HEK293 (cell line): Measurements from ENCODE around the gene SRL.

Experiments used
- FEZF1 ChIP-seq: fragments of 450-650 bp; formaldehyde crosslinking; IDR thresholded peaks from 2 replicates; pipeline ENCODE4 v1.5.1; 2016; ENCODE audit warnings: missing biosample characterization, missing genetic modification characterization
- GLIS1 ChIP-seq: fragments of 450-650 bp; formaldehyde crosslinking; IDR thresholded peaks from 2 replicates; pipeline ENCODE4 v1.5.1; 2016; ENCODE audit warnings: missing biosample characterization, missing genetic modification characterization
- RBAK ChIP-seq: fragments of 450-650 bp; formaldehyde crosslinking; IDR thresholded peaks from 2 replicates; pipeline ENCODE4 v1.5.1; 2016; ENCODE audit warnings: missing biosample characterization, missing genetic modification characterization
- SP7 ChIP-seq: fragments of 450-650 bp; formaldehyde crosslinking; IDR thresholded peaks from 2 replicates; pipeline ENCODE4 v1.5.1; 2016; ENCODE audit warnings: missing biosample characterization, missing genetic modification characterization
- YY1 ChIP-seq: fragments of 450-650 bp; formaldehyde crosslinking; IDR thresholded peaks from 2 replicates; pipeline ENCODE4 v1.5.1; 2018; ENCODE audit warnings: missing biosample characterization, missing genetic modification characterization
- ZBTB8A ChIP-seq: fragments of 450-650 bp; formaldehyde crosslinking; IDR thresholded peaks from 2 replicates; pipeline ENCODE4 v1.5.1; 2016; ENCODE audit warnings: missing biosample characterization, missing genetic modification characterization
- ZFP37 ChIP-seq: fragments of 450-650 bp; formaldehyde crosslinking; IDR thresholded peaks from 2 replicates; pipeline ENCODE4 v1.5.1; 2016; ENCODE audit warnings: missing biosample characterization, missing genetic modification characterization
- ZNF121 ChIP-seq: fragments of 450-650 bp; formaldehyde crosslinking; IDR thresholded peaks from 2 replicates; pipeline ENCODE4 v1.5.1; 2016; ENCODE audit warnings: missing biosample characterization, missing genetic modification characterization
- ZNF157 ChIP-seq: fragments of 450-650 bp; formaldehyde crosslinking; IDR thresholded peaks from 2 replicates; pipeline ENCODE4 v1.5.1; 2016; ENCODE audit warnings: missing biosample characterization, missing genetic modification characterization
- ZNF16 ChIP-seq: fragments of 450-650 bp; formaldehyde crosslinking; IDR thresholded peaks from 2 replicates; pipeline ENCODE4 v1.5.1; 2016; ENCODE audit warnings: low read depth, missing biosample characterization, missing genetic modification characterization
- ZNF19 ChIP-seq: fragments of 450-650 bp; formaldehyde crosslinking; IDR thresholded peaks from 2 replicates; pipeline ENCODE4; 2016; ENCODE audit warnings: missing biosample characterization, missing genetic modification characterization, low read depth
- ZNF239 ChIP-seq: fragments of 450-650 bp; formaldehyde crosslinking; IDR thresholded peaks from 2 replicates; pipeline ENCODE4 v1.5.1; 2016; ENCODE audit warnings: missing biosample characterization, missing genetic modification characterization
- ZNF302 ChIP-seq: fragments of 450-650 bp; formaldehyde crosslinking; IDR thresholded peaks from 2 replicates; pipeline ENCODE4 v1.5.1; 2016; ENCODE audit warnings: missing biosample characterization, missing genetic modification characterization, low read depth
- ZNF391 ChIP-seq: fragments of 450-650 bp; formaldehyde crosslinking; IDR thresholded peaks from 2 replicates; pipeline ENCODE4 v1.5.1; 2016; ENCODE audit warnings: low read depth, missing biosample characterization, missing genetic modification characterization, borderline replicate concordance
- ZNF501 ChIP-seq: fragments of 450-650 bp; formaldehyde crosslinking; IDR thresholded peaks from 2 replicates; pipeline ENCODE4 v1.5.1; 2016; ENCODE audit warnings: missing biosample characterization, missing genetic modification characterization
- ZNF530 ChIP-seq: fragments of 450-650 bp; formaldehyde crosslinking; IDR thresholded peaks from 2 replicates; pipeline ENCODE4 v1.5.1; 2016; ENCODE audit warnings: low read depth, missing biosample characterization, missing genetic modification characterization
- ZNF548 ChIP-seq: fragments of 450-650 bp; formaldehyde crosslinking; IDR thresholded peaks from 2 replicates; pipeline ENCODE4 v1.5.1; 2016; ENCODE audit warnings: missing biosample characterization, missing genetic modification characterization
- ZNF549 ChIP-seq: fragments of 450-650 bp; IDR thresholded peaks from 2 replicates; pipeline ENCODE4 v1.5.1; 2018; ENCODE audit warnings: missing biosample characterization, missing genetic modification characterization, mild to moderate bottlenecking, inconsistent platforms, moderate library complexity
- ZNF571 ChIP-seq: fragments of 450-650 bp; formaldehyde crosslinking; IDR thresholded peaks from 2 replicates; pipeline ENCODE4 v1.5.0; 2017; ENCODE audit warnings: missing biosample characterization, missing genetic modification characterization
- ZNF610 ChIP-seq: fragments of 450-650 bp; formaldehyde crosslinking; IDR thresholded peaks from 2 replicates; pipeline ENCODE4 v1.5.1; 2016; ENCODE audit warnings: missing biosample characterization, missing genetic modification characterization, borderline replicate concordance
- ZNF629 ChIP-seq: fragments of 450-650 bp; formaldehyde crosslinking; IDR thresholded peaks from 2 replicates; pipeline ENCODE4 v1.5.1; 2017; ENCODE audit warnings: missing biosample characterization, missing genetic modification characterization
- ZNF658 ChIP-seq: fragments of 450-650 bp; formaldehyde crosslinking; IDR thresholded peaks from 2 replicates; pipeline ENCODE4; 2016; ENCODE audit warnings: missing biosample characterization, missing genetic modification characterization
- ZNF660 ChIP-seq: fragments of 450-650 bp; IDR thresholded peaks from 2 replicates; pipeline ENCODE4 v1.5.1; 2018; ENCODE audit warnings: missing biosample characterization, mild to moderate bottlenecking, missing genetic modification characterization
- ZSCAN30 ChIP-seq: fragments of 450-650 bp; IDR thresholded peaks from 2 replicates; pipeline ENCODE4 v1.5.1; 2018; ENCODE audit warnings: missing biosample characterization, mild to moderate bottlenecking, missing genetic modification characterization, moderate library complexity
- TF ChIP-seq, protein P1 (sequence below): fragments of 450-650 bp; formaldehyde crosslinking; IDR thresholded peaks from 2 replicates; pipeline ENCODE4 v1.5.1; 2016; ENCODE audit warnings: missing biosample characterization, missing genetic modification characterization
- TF ChIP-seq, protein P2 (sequence below): fragments of 450-650 bp; formaldehyde crosslinking; IDR thresholded peaks from 2 replicates; pipeline ENCODE4 v1.5.1; 2016; ENCODE audit warnings: missing biosample characterization, missing genetic modification characterization
- TF ChIP-seq, protein P3 (sequence below): fragments of 450-650 bp; IDR thresholded peaks from 2 replicates; pipeline ENCODE4 v1.5.1; 2018; ENCODE audit warnings: missing biosample characterization, mild to moderate bottlenecking, missing genetic modification characterization
- TF ChIP-seq, protein P4 (sequence below): fragments of 450-650 bp; formaldehyde crosslinking; IDR thresholded peaks from 2 replicates; pipeline ENCODE4 v1.5.1; 2017; ENCODE audit warnings: missing biosample characterization, missing genetic modification characterization
- TF ChIP-seq, protein P5 (sequence below): fragments of 450-650 bp; formaldehyde crosslinking; IDR thresholded peaks from 2 replicates; pipeline ENCODE4 v1.5.1; 2017; ENCODE audit warnings: missing biosample characterization, missing genetic modification characterization
- TF ChIP-seq, protein P6 (sequence below): fragments of 450-650 bp; formaldehyde crosslinking; IDR thresholded peaks from 2 replicates; pipeline ENCODE4 v1.5.1; 2017; ENCODE audit warnings: missing biosample characterization, mild to moderate bottlenecking, missing genetic modification characterization, moderate library complexity

SRL gene

DNA sequence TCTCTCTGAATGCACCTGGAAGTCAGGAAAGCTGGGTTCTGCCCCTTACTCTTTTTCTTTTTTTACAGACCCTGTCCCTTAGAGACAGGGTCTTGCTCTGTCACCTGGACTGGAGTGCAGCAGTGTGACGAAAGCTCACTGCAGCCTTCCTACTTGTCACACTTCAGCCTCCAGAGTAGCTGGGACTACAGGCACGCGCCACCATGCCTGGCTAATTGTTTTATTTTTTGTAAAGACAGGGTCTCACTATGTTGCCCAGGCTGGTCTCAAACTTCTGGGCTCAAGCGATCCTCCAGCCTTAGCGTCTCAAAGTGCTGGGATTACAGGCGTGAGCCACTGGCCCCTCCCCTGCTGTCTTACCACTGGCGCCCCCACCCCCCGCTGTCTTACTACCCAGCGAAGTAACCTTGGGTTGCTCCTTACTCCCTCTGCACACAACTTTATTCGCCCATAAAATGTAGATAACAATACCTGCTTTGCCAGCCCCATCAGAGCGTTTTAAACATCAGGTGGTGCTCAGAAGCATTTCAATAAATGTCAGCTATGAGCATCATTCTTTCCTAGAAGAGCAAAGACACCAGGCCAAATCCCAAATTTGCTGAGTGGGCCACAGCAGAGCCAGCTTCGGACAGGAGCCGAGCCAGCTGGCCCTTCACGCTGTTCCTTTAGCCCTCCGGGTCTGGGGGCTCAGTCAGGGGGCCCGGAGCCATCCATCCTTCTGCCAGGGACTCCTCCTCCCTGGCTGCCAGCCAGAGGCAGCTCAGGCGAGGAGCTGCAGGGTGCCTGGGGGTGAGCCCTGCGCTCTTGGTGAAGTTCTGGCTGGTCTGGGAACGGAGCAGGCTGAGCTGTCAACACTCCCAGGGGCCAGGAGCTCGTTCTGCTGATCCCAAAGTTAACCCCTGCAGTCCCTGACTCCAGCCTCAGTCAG, 24.4 kb downstream of the SRL start (continued):
- TF ChIP-seq, protein P1, sequence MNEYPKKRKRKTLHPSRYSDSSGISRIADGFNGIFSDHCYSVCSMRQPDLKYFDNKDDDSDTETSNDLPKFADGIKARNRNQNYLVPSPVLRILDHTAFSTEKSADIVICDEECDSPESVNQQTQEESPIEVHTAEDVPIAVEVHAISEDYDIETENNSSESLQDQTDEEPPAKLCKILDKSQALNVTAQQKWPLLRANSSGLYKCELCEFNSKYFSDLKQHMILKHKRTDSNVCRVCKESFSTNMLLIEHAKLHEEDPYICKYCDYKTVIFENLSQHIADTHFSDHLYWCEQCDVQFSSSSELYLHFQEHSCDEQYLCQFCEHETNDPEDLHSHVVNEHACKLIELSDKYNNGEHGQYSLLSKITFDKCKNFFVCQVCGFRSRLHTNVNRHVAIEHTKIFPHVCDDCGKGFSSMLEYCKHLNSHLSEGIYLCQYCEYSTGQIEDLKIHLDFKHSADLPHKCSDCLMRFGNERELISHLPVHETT: no peak
- TF ChIP-seq GLIS1 (tag by site-specific recombination) (peak; percentile 65), ZNF629 (tag by site-specific recombination) (0 out of 2 replicates have a peak, but pooled peaks have one; percentile 9), ZNF610 (tag by site-specific recombination) (no peak), ZFP37 (tag by site-specific recombination) (no peak), ZNF549 (no peak), RBAK (tag by site-specific recombination) (no peak), ZSCAN30 (tag by site-specific recombination) (peak; percentile 74), ZNF658 (tag by site-specific recombination) (no peak), SP7 (tag by site-specific recombination) (peak; percentile 52), YY1 (tag by site-specific recombination) (0 out of 2 replicates have a peak, but pooled peaks have one; percentile 11), ZNF121 (tag by site-specific recombination) (peak; percentile 99), ZNF501 (no peak), ZNF548 (tag by site-specific recombination) (no peak), ZNF571 (tag by site-specific recombination) (no peak), ZBTB8A (tag by site-specific recombination) (peak; percentile 65), ZNF391 (tag by site-specific recombination) (no peak), ZNF16 (tag by site-specific recombination) (no peak), ZNF302 (tag by site-specific recombination) (no peak), ZNF530 (no peak), ZNF660 (no peak), FEZF1 (tag by site-specific recombination) (peak; percentile 52; the same call in 1 of the 2 replicates), ZNF239 (tag by site-specific recombination) (no peak), ZNF157 (tag by site-specific recombination) (no peak), ZNF19 (tag by site-specific recombination) (no peak)
- TF ChIP-seq, protein P2, sequence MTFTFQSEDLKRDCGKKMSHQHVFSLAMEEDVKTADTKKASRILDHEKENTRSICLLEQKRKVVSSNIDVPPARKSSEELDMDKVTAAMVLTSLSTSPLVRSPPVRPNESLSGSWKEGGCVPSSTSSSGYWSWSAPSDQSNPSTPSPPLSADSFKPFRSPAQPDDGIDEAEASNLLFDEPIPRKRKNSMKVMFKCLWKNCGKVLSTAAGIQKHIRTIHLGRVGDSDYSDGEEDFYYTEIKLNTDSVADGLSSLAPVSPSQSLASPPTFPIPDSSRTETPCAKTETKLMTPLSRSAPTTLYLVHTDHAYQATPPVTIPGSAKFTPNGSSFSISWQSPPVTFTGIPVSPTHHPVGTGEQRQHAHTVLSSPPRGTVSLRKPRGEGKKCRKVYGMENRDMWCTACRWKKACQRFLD (tag by site-specific recombination): no peak
- TF ChIP-seq, protein P3, sequence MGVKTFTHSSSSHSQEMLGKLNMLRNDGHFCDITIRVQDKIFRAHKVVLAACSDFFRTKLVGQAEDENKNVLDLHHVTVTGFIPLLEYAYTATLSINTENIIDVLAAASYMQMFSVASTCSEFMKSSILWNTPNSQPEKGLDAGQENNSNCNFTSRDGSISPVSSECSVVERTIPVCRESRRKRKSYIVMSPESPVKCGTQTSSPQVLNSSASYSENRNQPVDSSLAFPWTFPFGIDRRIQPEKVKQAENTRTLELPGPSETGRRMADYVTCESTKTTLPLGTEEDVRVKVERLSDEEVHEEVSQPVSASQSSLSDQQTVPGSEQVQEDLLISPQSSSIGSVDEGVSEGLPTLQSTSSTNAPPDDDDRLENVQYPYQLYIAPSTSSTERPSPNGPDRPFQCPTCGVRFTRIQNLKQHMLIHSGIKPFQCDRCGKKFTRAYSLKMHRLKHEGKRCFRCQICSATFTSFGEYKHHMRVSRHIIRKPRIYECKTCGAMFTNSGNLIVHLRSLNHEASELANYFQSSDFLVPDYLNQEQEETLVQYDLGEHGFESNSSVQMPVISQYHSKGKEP (tag by site-specific recombination): no peak
- TF ChIP-seq, protein P4, sequence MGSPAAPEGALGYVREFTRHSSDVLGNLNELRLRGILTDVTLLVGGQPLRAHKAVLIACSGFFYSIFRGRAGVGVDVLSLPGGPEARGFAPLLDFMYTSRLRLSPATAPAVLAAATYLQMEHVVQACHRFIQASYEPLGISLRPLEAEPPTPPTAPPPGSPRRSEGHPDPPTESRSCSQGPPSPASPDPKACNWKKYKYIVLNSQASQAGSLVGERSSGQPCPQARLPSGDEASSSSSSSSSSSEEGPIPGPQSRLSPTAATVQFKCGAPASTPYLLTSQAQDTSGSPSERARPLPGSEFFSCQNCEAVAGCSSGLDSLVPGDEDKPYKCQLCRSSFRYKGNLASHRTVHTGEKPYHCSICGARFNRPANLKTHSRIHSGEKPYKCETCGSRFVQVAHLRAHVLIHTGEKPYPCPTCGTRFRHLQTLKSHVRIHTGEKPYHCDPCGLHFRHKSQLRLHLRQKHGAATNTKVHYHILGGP (tag by site-specific recombination): no peak
- TF ChIP-seq, protein P5, sequence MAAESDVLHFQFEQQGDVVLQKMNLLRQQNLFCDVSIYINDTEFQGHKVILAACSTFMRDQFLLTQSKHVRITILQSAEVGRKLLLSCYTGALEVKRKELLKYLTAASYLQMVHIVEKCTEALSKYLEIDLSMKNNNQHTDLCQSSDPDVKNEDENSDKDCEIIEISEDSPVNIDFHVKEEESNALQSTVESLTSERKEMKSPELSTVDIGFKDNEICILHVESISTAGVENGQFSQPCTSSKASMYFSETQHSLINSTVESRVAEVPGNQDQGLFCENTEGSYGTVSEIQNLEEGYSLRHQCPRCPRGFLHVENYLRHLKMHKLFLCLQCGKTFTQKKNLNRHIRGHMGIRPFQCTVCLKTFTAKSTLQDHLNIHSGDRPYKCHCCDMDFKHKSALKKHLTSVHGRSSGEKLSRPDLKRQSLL: no peak
- TF ChIP-seq, protein P6, sequence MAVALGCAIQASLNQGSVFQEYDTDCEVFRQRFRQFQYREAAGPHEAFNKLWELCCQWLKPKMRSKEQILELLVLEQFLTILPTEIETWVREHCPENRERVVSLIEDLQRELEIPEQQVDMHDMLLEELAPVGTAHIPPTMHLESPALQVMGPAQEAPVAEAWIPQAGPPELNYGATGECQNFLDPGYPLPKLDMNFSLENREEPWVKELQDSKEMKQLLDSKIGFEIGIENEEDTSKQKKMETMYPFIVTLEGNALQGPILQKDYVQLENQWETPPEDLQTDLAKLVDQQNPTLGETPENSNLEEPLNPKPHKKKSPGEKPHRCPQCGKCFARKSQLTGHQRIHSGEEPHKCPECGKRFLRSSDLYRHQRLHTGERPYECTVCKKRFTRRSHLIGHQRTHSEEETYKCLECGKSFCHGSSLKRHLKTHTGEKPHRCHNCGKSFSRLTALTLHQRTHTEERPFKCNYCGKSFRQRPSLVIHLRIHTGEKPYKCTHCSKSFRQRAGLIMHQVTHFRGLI (tag by site-specific recombination): no peak
